Measurements from ENCODE around the gene ARMH1.
"Not testable (repeated sequence)": the region's sequence is repeated elsewhere in the genome, so short reads cannot be mapped to it uniquely, and the experiment has no call there.

ARMH1 gene

DNA sequence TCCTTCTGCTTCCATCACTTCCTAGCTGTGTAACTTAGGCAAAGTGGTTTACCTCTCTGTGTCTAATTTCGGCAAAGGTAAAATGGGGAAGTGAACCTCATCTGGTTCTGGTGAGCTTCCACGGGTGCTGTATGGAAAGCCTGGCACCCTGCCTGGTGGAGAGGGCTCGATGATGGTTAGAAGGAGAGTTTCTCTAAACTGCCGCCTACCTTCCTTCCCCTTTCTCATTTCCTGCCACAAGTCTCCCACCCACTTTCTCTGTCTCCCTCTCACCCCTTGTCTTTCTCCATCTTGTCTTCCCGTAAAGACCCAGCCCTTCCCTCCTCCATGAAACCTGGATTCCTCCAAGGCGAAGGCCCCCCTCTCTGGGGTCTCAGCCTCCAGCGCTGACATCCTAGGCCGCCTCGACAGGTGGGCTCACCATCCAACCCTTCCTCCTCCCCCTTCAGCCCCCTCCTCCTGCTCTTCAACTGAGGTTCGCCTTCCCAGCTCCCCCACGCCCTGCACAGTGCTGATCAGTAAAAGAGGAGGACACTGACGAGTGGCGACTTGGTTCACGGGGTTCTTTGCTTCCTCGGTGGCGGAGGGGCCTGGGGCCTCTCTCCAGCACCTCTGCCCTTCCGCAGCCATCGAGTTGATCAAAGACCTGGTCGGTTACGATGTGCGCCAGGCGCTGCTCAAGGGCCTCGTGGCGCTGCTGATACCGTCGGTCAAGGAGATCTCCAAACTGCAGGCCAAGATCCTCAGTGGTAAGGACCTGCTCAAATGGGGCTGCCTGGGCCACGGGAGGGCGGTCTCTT, 49.2 kb downstream of the ARMH1 start:
- DNase-seq: peak; percentile 56

- no peak for DNase-seq
Measured at GRCh38 chr1:44724296-44724954, 49.9 kb downstream of the ARMH1 start.

DNA sequence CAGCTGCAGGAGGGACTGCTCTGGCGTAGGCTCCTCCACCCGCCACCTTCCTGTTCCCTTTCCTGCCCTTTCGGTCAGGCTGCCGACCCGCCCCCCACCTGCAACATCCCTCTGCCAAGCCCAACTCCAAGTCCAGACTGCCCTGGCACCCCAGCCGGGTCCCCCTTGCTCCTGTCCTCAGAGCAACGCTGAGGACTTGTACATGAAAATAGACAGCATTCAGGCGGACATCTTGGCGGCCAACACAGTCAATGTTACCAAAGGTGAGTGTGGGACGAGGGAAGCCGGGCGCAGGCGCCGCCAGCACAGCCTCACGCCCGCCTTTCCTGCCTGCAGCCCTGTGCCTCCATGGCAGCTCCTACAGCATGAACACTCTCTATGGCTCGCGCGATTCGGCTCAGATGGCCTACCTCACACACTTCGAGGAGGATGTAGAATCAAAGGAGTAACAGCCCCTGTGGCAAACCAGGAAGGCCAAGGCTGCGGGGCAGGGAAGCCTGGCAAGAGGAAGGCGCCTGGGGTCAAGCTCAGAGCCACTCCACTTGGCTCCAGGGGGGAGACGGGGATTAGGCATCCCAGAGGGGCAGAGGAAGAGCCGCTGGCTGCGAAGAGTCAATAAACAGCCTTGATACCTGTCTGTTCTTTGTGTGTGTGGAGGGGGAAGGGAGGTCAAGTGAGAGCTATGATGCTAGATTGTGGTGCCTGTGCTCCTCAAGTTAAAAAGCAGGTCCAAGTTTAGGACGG, 50.6 kb downstream of the ARMH1 start:
- DNase-seq: no peak

GRCh38 chr1:44730741-44731512, 56.4 kb downstream of the ARMH1 start, which contains the start of gene RNU5D-1:
RNU5D-1 (minus strand) TSS chr1:44731170.
- DNase-seq: peak; percentile 96

DNA sequence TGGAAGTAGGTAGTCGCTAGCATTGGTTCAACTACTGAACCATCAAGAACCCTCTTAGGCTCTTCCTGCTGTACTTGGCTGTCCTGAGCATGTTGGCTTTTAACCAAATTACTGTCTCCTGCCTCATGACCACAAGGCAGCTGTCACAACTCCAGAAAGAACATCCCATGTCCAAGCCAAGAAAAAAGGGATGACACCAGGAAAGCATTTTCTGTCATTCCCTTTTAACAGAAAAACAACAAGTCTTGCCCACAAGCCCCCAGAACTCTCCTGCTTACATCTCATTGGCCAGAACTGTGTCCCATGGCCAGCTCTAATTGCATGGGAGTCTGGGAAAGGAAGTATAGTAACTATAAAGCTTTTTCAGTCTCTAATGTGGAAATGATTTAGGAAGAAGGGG, 58.9 kb downstream of the ARMH1 start:
- no peak for DNase-seq

DNA sequence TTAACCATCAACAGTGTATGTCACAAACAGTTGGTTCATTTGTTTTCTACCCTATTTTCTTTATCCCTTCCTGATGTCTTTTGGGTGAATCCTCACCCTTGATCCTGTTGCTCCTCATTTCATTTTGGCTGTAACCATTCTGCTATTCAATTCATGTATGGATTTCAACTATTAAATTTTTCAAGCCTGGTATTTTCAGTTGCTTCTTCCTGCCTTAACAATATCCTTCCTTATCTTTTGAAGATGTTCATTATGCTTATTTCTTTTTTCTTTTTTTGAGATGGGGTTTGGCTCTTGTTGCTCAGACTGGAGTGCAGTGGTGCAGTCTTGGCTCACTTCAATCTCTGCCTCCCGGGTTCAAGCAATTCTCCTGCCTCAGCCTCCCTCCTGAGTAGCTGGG, 59.3 kb downstream of the ARMH1 start:
- DNase-seq: no peak

- DNase-seq: no peak
Measured at GRCh38 chr1:44735992-44736391, 61.5 kb downstream of the ARMH1 start.

- not testable (repeated sequence) for DNase-seq
Measured at GRCh38 chr1:44738953-44739306, 64.4 kb downstream of the ARMH1 start.

DNA sequence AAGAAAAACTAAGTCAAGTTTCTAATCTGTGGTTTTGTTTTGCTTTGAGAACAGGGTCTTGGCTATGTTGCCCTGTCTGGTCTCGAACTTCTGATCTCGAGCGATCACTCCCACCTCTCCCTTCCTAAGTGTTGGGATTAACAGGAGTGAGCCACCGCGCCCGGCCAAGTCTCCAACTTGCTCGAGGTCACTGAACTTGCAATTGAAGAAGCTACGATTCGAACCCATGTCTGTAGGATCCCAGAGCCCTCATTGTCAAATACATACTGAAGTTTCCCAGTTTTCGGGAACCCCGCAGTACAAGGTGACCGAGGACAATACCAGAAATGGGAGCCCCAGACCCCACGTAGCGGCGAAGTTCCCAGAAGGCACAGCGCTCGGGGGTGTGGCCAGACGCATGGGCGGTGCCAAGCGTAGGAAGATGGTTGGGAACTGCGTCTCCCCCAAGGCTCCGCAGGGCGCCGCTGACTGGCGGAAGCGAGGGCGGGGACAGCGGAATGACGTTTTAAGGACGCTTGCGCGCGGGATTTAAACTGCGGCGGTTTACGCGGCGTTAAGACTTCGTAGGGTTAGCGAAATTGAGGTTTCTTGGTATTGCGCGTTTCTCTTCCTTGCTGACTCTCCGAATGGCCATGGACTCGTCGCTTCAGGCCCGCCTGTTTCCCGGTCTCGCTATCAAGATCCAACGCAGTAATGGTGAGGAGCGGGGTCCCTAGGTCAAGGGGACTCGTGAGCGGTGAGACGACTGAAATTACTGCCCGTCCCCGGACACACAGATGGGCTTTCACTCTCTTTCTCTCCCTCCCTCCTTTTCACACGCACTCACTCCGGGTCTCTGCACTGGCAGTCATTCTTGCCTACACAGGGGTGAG, 65.0 kb downstream of the ARMH1 start, which contains the start of gene KIF2C:
Gene KIF2C, plus strand, starts transcription at position 531 of the 872 bp plus-strand sequence. Its CDS starts 96 bp downstream, at position 627.
- DNase-seq: peak; percentile 98

DNA sequence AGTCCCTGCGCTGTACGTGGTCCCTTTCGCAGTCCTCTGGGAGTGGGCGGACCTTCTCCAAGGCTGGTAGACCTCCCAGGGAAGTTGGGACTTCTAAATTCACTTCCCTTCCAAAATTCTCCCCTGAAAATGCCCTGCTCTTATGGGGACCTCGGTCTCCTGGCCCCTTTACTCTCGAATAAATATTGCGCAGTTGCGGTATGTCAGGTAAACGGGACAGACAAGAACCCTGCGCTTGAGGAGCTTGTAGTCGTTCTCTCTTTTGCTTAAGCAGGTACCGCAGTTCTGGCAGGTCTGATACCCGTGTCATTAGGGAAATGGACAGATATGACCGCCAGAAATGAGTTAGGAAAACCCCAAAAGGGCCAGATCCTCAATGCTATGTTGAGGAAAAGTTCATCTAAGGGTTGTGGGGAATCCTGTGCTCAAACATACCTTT, 65.7 kb downstream of the ARMH1 start:
- DNase-seq: no peak

DNA sequence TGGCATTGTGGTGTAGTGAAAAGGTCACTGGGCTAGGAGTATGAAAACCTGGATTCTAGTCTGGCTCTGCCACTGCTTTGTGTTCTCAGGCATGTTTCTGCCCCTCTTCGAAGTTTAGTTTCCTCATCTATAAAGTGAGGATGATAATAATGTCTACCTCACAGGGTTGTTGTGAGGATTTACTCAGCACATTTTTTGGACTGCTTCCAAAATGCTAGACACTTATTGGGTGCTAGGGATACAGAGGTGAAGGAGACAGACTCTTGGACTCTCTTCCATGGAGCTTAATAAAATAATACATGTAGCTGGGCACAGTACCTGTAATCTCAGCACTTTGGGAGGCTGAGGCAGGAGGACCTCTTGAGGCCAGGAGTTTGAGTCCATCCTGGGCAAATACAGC, 68.7 kb downstream of the ARMH1 start:
- DNase-seq: no peak

DNA sequence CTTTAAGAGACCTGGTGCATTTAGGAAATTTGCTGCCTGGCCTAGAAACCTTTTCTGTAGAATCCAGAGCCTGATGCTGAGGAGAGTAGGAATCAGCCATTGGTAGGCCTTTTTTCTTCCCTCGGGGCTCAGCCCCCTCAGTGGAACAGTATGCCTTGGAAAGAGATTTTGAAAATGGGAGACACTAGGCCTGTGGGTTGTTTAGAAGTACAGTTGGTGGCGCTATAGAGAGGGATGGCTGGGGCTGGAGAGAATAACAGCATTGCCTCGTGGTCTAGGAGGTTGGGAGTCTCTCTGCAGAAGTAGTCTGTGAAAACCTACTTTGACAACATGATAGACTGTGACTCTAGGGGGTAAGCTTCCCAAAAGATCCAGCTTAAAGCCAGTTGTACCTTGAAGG, 73.4 kb downstream of the ARMH1 start:
- no peak for DNase-seq

GRCh38 chr1:44757420-44757819, 82.9 kb downstream of the ARMH1 start:
- DNase-seq: no peak

- DNase-seq: no peak
Measured at GRCh38 chr1:44759077-44759476, 84.6 kb downstream of the ARMH1 start.

DNA sequence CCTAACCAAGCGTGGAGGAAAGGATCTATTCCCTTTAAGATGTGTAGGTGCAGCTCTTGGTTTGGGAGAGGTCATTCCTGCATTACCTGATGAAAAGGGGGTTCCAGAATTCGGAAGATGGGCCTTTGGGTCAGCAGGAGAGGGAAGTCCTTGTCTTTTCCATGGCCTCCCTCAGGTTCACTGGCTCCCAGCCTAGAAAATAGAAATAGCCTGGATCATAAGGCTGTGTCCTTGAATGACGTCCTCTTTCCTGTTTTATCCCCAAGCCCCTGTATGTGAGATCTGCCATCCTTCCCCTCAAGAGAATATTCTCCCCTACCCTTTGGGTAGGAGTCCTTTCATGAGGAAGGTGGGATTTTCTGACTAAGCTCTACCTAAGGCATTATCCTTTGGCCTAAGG, 86.4 kb downstream of the ARMH1 start:
- DNase-seq: no peak

GRCh38 chr1:44766421-44766820, 91.9 kb downstream of the ARMH1 start:
- DNase-seq: not testable (repeated sequence)

Data from activated CD4-positive, alpha-beta T cell treated with anti-CD3 and anti-CD28 coated beads, Interleukin-2, Interleukin-6, amounts not matched to agents 100 ng/mL and 50 ng/mL, durations not matched to agents 16 hours and 8 hours (primary cell).